A172 (cell line): ENCODE data around the gene ARAP3. TPM values are rescaled to one million over a fixed set of nuclear protein-coding genes. Genes with fewer than 3 reads are reported as not detected.

Experiments
- DNase-seq: peaks from one replicate; pipeline ENCODE4 v3.0.0-alpha.2; 2015; ENCODE audit warnings: low spot score
- total RNA-seq: library from RNA; depleted of rRNA; stranded (reverse); fragments of >200 nt; shearing (Covaris generic); gene quantifications from 2 replicates; pipeline ENCODE4 v1.2.3, GENCODE V29; 2014

ARAP3 gene
- total RNA-seq, 1 experiment from 2014 or later, result 6.8 TPM

- no peak for DNase-seq
Observed at GRCh38 chr5:141697586-141697985, 15.6 kb upstream of the ARAP3 start.

GRCh38 chr5:141696431-141696830 lies 14.4 kb upstream of the ARAP3 start:
- no peak for DNase-seq

DNA sequence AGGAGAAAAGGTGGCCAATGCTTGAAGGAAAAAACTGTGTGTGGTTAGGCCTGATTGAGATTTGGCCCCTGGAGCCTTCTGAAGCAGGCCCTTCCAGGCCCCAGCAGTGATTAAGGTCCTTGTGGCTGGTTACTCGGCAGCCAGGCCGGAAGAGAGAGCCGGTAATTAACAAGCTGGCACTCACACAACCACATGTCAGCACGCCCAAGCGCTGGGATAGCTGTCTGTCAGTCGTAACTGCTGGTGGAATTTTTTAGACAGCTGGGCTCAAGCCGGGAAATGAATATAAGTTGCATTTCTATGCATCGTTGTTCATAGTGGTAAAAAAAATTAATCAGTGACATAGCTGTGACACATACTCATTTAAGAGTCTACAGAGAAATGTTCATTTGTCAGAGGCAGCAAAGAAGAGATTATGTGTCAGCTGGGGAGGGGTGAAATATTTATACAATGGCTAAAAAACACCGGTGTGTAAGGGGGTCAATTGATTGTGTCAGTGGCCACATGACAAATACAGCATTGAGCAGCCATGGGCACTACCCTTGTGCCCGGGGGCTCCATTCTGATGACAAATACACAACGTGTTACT lies 13.7 kb upstream of the ARAP3 start:
- DNase-seq, result peak; percentile 65

DNA sequence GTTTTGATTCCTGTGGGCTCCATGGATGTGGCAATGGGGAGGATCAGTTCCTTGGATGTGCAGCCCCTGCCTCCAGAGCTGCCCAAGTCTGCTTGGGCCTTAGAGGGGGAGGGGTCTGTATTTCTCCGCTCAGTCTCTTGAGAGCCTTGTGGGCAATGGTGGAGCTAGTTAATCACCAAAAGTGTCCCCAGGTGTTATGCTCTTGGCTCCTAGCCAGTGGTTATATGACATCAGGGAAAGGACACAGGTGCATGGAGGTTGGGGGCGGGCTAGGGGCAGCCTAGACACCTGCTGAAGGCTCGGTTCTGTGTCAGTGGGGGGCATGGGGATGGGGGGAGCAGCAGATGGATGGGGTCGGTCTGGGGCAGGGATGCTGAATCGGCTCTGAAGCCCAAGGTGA lies 12.4 kb upstream of the ARAP3 start:
- no peak for DNase-seq

- peak; percentile 51 for DNase-seq
Observed at GRCh38 chr5:141692919-141693725, 11.1 kb upstream of the ARAP3 start.

- no peak for DNase-seq
Observed at GRCh38 chr5:141692533-141692888, 10.5 kb upstream of the ARAP3 start.

- DNase-seq, result peak; percentile 76
Observed at GRCh38 chr5:141691867-141692532, 10.0 kb upstream of the ARAP3 start.

DNA sequence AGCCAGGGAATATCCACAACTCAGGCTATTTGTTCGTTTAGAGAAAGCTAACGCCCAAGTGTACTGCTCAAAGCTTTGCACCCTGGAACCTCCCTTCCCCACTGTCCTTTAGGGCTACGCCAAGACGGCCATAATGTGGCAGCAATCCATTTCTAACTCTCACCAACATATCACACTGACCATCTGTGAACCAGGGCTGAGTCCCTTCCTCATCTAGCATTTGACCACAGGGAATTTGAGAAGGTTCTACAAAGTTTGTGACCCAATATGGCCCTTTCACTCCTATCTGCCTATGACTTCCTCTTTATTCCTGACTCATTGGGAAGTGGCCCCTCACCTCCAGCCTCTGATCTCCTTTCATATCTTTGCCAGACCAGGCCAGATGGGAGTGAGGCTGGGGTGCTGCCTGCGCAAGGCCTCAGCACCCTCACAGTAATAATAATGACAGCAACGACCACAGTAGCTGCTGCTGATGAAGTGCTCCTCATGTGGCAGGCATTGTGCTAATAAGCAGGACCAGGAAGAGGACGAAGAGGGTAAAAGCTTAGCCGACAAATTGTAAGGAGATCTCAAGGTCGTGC lies 9.3 kb upstream of the ARAP3 start:
- no peak for DNase-seq

DNA sequence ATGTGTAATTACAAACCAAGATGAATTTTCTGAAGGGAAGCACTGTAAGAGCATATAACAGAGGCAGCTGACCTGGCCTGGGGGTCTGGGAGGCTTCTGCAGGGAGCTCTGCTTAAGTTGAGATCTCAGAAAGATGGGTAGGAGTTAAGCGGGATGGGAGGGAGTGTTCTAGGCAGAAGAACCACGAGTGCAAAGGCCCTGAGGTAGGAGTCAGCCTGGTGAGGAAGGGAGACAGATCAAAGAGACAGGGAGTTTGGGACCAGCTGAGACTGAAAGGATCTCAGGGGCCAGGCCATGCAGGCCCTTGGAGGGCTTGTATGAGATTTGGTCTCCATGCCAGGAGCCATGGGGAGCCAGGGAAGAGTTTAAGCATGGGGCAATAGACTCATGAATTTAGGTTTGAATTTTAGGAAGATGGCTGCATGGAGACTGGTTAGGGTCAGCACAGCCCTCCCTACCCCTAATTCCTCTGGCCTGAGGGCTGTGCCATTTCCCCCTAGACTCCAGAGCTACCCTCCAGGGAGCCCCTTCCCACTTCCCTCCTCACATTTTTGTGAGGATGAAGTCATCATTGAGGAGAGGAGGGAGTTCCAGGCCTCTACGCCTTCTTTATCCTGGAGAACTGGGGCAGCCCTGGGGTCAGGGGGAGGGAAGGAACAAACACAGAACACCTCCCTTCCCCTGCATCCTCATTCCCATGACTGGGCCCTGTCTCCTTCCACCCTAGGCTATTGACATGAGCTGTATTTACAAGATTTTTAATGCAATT lies 4.8 kb upstream of the ARAP3 start:
- no peak for DNase-seq

DNA sequence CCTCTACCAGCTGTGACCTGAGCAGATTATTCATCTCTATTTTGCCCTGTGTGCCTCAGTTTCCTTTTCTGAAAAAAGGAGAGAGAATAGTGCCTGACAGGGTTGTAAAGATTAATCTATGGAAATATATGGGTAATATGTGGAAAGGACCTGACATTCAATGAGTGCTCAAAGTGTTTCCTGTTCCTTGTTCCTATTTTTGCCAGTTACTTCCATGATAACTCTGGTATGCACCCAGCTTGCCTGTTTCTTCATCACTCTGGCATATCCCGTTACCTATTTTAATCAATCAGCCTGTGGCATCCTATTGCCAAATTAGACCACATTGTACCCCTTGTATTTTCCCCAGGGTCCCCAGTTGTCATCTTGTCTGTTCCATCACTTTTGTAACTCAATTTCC lies 3.6 kb upstream of the ARAP3 start:
- no peak for DNase-seq

GRCh38 chr5:141683596-141684141 lies 1.6 kb upstream of the ARAP3 start:
- no peak for DNase-seq

- DNase-seq, result no peak
Observed at GRCh38 chr5:141681295-141681694, 735 bp downstream of the ARAP3 start.

DNA sequence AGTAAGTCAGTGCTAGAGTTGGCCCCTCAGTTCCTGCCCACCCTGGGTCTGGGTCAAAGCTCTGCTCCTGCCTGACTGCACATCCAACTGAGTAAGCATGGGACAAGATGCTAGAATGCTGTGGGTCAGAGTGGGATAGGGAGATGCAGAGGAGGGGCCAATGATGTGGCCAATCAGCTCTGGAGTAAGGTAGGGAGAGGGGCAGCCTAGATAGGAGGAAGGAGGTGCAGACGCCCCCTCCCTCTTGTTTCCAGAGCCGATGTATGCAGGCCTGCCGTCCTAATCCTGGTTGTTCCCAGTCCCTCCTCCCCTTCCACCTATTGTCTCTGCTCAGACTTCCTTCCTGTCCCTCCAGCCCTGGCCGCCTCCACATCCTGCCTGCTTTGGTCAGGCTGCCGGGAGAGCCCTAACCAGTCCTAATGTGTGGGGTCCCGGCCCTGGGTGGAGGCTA lies 1.3 kb downstream of the ARAP3 start:
- peak; percentile 48 for DNase-seq

GRCh38 chr5:141680178-141680577 lies 1.9 kb downstream of the ARAP3 start:
- no peak for DNase-seq

DNA sequence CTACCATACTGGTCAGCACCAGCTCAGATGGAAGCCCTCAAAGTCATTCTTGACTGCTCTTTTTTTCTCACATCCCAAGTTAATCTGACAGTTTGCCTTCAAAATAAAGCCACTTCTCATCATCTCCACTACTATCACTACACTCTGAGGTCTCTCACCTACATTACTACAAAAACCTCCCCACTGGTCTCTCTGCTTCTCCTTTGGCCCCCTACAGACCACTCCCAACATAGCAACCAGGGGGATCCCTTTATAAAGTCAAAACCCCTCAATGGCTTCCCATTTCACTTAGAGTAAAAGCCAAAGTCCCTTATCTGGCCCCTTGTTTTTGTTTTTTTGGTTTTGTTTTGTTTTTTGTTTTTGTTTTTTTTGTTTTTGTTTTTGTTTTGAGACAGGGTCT lies 4.6 kb downstream of the ARAP3 start:
- no peak for DNase-seq

DNA sequence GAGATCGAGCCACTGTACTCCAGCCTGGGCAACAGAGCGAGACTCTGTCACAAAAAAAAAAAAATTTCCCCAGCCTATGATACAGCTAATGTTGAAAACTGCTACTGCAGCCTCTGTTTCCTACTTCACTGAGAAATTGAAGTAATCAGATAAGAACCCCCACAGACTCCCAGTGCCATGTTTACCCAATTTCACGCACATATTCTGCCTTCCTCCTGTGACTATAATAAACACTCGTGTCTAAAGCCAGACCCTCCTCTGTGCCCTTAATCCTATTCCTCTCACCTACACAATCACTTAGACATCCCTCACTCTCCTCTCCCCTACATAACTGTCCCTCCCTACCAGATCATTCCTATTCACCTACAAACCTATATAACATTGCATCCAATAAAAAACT lies 6.4 kb downstream of the ARAP3 start:
- DNase-seq, result no peak

DNA sequence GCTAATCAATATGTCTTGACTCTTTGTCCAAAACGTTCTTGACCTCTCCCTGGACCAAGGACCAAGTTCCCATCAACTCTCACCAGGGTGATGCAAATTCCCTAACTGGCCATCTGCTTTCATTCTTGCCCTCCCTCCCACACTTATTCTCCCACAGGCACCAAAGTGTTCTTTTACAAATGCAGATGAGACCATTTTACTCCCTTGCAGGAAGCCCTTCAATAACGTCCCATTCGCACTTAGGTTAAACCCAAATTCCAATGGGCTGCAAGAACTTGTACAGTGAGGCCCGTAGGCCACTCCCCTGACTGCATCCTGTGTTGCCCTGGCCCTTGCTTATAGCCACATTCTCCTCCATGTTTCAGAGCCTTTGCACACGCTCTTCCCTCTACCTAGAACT lies 7.3 kb downstream of the ARAP3 start:
- no peak for DNase-seq

GRCh38 chr5:141672841-141673813 lies 8.9 kb downstream of the ARAP3 start:
- DNase-seq, result no peak

DNA sequence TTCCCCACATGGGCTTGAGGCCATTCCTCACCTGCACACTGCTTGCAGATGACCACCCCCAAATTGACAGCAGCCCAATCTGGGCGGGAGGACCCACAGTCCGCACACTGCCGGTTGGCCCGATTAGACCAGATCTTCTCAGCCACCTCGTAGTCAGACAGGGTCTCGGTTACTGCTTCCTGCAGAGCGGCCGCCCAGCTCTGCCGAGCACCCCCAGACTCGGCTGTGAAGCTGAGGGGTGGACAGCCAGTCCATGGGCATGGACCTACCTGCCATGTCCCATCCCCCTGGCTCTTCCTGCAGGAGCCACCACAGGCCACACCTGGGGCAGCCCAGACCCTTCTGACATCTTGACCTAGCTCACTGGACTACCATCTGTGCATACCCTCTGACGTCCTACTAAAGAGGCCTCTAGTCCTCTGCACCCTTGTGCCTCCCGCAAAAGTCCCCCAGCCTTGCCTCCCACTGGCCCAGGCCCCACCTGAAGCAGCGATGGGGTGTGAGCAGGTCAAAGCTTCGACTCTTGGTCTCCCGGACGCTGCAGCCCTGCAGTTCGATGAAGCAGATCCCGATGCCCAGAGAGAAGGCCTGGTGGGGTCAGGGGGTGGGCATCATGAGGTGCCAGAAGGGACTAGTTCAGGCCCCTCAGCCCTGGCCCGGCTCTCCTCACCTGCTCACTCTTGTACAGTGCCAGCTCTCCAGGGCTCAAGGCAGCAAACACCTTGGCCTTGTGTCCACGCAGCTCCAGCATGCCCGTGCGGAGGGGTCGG lies 9.8 kb downstream of the ARAP3 start:
- no peak for DNase-seq

GRCh38 chr5:141669520-141669919 lies 12.5 kb downstream of the ARAP3 start:
- no peak for DNase-seq
